ENCODE results near the gene CCIN.
"Not testable (repeated sequence)": the region's sequence is repeated elsewhere in the genome, so short reads cannot be mapped to it uniquely, and the experiment has no call there.

The CCIN gene

DNA sequence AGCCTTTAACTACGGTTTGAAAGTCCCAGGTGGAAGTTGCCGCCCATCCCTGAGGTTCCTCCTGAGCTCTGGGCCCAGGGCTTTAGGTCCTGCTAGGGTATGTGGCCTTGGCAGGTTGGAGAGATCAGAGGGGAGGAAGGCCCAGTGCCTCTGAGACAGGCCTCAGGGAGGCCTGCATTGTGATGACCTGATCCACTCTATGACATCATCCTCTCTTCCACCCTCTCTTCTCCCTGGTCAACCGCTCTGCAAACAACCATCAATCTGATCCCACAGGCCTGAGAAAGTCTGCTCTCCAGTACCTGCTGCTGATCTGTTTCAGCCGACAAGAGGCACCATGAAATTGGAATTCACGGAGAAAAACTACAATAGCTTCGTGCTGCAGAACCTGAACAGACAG lies at the start of gene CCIN:
TSS of gene CCIN (plus strand) at position 223 of the 400 bp plus-strand sequence. CDS start at position 338, 115 bp downstream.
- DNase-seq, result no peak

DNA sequence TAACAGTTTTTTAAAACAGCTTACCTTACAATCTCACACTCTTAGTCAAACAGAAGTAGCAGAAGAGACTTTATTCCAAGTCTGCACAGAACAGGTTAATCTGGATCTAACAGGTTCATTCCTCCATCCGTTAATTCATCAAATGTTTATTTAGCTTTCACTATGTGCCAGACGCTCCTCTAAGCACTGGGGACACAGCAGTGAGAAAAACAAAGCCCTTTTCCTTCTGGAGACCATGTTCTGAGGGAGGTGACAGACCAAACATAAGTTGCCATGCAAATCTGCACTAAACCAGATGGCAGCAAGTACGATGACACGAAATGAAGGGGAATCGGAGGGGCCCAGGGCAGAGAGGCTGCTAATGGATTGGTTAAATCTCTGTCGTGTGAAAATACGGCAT lies 49.7 kb upstream of the CCIN start:
- no peak for DNase-seq

GRCh38 chr9:36120705-36121104 lies 48.5 kb upstream of the CCIN start:
- no peak for DNase-seq

- DNase-seq, result no peak
Observed at GRCh38 chr9:36121971-36122370, 47.2 kb upstream of the CCIN start.

DNA sequence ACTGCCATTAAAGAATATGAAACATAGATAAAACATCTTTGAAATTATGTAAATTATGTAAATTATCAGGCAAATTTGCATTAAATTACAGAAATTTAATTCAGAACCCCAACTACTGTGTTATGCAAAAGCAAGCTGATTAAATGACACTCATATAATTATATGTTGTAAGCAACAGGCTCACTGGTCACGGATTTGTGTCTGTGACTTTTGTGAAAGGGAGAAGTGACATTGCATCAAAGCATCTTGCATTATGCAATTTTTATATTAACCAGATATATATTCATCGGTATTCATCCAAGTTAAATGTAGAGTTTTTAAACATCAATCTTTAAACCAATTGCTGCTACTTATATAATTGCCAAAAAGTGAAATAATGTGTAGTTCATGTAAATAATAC lies 45.7 kb upstream of the CCIN start:
- no peak for DNase-seq

GRCh38 chr9:36125062-36125855 lies 43.9 kb upstream of the CCIN start:
- no peak for DNase-seq

DNA sequence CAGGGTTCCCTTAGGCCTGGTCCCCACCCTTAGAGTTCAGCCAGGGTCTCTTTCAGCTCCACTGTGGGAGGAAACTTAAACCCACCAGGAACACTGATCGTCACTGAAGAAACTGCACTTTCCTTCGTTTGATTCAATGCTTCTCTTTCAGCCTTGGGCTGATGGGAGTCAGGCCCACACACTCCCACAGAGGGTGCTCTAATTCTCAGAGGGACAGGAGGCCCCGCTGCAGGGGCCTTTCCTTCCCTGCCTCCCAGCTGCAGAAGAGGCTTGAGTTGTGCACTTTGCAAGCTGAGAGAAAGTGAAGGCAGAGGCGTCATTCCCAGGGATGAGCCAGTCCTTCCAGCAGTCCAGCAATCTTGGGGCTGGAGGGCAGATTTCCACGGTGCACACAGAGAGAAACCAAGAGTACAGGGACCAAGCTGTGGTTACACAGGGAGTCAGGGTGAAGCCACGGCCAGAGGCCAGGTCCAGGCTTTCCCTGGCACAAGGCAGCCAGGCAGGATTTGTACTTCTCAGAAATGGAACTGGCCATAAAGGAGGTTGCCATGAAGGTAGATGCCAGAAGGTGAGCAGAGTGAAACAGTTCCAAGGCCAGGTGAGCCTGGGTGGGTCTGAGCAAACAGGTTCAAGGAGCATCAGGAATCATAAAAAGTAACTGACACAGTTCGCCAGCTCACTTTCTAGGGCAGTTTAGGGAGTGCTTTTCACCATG lies 43.0 kb upstream of the CCIN start:
- DNase-seq, result no peak

- no peak for DNase-seq
Observed at GRCh38 chr9:36127652-36128244, 41.4 kb upstream of the CCIN start.

- DNase-seq, result no peak
Observed at GRCh38 chr9:36128349-36128748, 40.8 kb upstream of the CCIN start.

DNA sequence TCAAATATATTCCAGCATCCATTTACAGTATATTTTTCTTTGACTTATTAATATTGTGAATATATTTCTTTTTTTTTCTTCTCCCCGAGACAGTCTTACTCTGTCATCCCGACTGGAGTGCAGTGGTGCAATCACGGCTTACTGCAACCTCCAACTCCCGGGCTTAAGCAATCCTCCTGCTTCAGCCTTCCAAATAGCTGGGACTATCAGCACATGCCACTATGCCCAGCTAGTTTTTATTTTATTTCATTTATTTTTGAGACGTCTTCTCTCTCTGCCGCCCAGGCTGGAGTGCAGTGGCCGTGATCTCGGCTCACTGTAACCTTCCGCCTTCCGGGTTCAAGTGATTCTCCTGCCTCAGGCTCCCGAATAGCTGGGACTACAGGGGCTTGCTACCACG lies 40.0 kb upstream of the CCIN start:
- no peak for DNase-seq

GRCh38 chr9:36131666-36132065 lies 37.5 kb upstream of the CCIN start:
- not testable (repeated sequence) for DNase-seq

DNA sequence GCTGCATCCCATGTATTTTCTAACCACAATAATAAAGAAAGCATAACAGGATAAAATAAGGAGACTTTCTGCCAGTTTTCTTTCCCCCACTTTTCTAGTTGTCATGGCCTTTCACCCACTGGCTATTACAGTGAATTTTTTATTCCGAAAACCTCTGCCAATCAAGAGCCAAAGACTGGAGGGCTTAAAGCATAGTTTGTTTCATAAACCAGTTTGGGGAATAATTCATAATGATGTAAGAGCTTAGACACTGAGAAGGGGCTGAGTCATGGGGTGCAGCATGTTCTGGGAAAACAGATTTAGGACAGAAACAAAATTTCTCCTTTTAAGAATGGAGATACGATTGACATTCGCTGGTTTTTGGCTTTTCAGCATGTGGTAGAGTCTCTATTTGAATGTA lies 37.1 kb upstream of the CCIN start:
- DNase-seq, result no peak

GRCh38 chr9:36134761-36135505 lies 34.3 kb upstream of the CCIN start:
- DNase-seq, result no peak

DNA sequence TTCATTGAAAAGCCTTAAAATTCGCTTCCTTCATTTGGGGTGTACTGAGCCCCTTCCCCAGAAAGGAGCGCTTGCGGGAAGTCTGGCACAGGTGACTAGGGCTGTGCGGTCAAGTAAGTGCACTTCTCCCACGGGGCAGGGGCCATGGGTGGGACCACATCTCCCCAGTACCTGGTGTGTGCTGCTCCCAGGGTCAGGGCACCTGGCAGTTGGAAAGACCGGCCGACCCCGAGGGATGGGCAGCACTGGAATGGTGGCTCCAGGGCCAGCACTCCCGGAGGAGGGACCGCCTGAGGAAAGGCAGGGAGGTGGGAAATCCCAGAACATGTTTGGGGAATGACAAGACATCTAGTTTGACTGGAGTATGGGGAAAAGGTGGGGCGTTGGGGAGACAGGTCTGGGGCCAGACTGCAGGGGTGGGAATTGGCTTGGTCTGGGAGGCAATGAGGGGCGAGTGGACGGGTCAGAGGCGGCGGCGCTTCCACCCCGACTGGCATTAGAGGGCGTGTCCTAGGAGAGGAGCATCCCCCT lies 33.4 kb upstream of the CCIN start:
- DNase-seq, result no peak

DNA sequence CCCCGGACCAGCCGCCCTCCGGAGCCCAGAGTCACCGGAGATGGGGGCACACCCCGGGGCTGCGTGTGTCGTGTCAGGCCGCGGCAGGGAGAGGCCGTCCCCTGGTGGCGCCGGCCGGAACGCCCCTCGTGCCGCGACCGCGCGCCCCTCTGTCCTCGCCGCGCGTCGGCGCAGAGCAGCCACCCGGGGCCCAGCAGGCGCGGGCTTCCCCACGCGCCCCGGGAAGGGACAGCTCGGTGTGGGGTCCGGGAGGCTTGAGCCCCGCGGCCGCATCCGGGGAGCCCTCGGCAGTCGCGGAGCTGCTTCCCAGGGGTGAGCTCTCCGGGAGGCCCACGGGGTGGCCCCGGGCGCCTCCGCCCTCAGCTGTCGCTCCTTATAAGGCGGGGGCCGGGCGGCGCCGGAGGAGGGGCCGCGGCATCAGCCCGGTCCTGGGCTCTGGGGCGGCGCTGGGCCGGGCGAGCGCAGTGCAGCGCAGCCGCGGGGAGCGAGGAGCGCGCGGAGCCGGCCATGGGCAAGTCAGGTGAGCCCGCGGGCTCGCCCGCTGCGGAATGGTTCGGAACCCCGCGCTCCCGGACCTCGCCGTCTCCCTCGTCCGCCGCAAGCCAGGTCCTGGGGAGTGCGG lies 32.8 kb upstream of the CCIN start, which contains the start of gene GLIPR2:
TSS of gene GLIPR2 (plus strand) at position 462 of the 622 bp plus-strand sequence. CDS start at position 508, 46 bp downstream.
- no peak for DNase-seq

DNA sequence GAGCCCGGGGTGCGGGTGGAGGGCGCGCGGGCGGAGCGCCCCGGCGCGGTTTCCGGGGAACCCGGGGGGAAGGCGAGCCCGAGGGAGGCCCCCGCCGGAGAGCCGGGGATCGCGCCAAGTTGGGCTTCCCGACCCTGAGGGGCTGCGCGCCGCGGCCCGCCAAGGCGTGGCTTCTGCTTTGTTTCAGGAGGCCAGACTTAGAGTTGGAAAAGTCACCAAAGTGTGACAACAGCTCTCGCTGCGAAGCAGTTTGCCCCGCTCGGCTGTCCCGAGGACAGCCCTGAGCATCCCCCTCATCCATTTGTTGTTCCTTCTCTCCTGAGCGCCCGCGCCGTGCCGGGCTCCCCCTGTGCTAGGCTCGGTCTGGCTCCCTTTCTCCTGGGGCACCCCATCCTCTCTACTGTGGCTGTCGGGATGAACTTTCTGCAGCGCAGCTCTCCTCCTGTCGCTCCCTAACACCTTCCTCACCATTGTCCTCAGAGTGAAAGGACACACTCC lies 32.2 kb upstream of the CCIN start:
- DNase-seq, result no peak

GRCh38 chr9:36137392-36138004 lies 31.7 kb upstream of the CCIN start:
- peak; percentile 22 for DNase-seq

GRCh38 chr9:36138496-36138895 lies 30.7 kb upstream of the CCIN start:
- DNase-seq, result no peak

GRCh38 chr9:36138901-36139300 lies 30.3 kb upstream of the CCIN start:
- DNase-seq, result no peak

DNA sequence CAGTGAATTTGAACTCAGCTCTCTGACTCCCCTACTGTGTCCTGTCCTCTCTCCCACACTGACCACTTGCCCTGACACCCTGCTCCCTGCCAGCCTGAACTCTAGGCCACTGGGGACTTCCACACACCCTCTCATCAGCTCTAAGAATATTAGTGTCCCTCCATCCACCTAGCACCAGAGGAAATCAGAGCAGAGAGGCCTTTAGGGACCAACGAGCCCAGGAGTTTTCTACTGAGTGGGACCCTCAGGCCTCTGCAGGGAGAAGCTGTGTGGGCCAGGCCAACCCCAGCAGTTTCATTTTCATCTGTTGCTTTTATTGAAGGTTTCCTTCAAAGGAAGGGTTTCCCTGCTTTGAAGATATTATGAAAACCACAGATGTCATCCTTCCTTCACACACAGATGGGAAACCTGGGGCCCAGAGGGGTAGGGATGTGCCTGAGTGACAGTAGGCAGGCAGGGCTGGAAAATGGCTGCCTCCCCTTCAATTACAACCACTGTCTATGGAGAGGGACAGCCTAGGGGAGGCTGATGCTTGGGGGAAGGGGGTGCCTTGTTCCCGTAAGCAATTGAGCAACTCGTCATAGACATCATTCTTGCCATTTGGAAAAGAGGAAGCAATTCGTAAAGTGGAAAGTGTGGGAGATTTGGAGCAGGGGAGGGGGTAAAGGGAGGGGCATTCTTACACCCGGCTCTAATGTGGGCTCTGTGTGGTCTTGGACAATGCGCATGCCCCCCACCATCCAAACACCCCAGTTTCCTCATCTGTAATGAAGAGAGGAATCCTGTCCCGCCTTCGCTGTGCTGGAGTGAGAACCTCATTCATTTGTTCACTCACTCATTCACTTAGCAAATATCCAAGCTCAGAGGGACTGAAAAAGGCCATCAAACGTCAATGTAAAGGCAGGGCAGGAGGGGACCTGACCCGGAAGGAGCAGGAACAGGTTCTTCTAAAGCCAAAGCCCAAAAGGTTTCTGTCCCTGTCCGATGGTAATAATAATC lies 28.8 kb upstream of the CCIN start:
- no peak for DNase-seq

Data from DMS79 (cell line).